ENCODE results near the gene GSTA2. TPM values are rescaled to one million over a fixed set of nuclear protein-coding genes. Genes with fewer than 3 reads are reported as not detected.

Gene GSTA2
- total and polyA plus RNA-seq, 2 of the 13 experiments (the other 11 are each of a cell fraction or from before 2014, with no cell fraction given): 0.75 to 13.7 TPM

DNA sequence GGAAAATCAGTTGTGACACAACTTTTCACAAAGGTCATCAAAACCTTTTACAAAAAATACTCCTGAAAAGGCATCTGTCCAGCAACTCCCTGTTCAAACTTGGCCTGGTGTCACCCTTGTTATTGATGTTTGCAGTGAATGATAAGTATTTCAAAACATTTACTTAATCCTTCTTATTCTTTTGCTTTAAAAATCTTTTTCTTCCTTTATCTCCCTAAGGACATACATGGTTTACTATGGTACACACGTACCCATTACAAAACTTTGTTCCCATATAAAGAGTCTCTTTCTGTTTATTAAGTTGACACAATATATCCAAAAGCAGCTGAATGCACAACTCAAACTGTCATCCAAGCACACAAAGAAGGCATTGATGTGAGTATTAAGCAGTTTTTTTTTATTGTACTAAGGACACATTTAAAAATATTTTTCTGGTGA lies 17.5 kb downstream of the GSTA2 start (continued):
- TF ChIP-seq ZNF101 (CRISPR knock-in tag; IDR thresholded peaks at IDR 0.05; ENCODE audit: borderline replicate concordance, low read depth) (no peak), ZNF253 (CRISPR knock-in tag; IDR thresholded peaks at IDR 0.05; ENCODE audit: borderline replicate concordance) (no peak), ZNF17 (CRISPR knock-in tag; IDR thresholded peaks at IDR 0.05) (no peak), SYNCRIP (IDR thresholded peaks at IDR 0.05; ENCODE audit: insufficient read depth, low read depth, low read length) (no peak), ZNF724P (CRISPR knock-in tag; IDR thresholded peaks at IDR 0.05; ENCODE audit: borderline replicate concordance) (no peak), NCOA2 (CRISPR knock-in tag; IDR thresholded peaks at IDR 0.05) (peak; percentile 89), AGO1 (IDR thresholded peaks at IDR 0.05; ENCODE audit: low read depth, low read length, poor library complexity, severe bottlenecking) (no peak), ZNF773 (CRISPR knock-in tag; IDR thresholded peaks at IDR 0.05; ENCODE audit: borderline replicate concordance) (no peak), ZNF230 (CRISPR knock-in tag; IDR thresholded peaks at IDR 0.05) (no peak), SMAD3 (CRISPR knock-in tag; IDR thresholded peaks at IDR 0.05) (no peak), ZNF780A (CRISPR knock-in tag; IDR thresholded peaks at IDR 0.05) (no peak), EED (CRISPR knock-in tag; IDR thresholded peaks at IDR 0.05) (no peak), ZNF788 (CRISPR knock-in tag; IDR thresholded peaks at IDR 0.05; ENCODE audit: borderline replicate concordance) (no peak), BCL6 (CRISPR knock-in tag; IDR thresholded peaks at IDR 0.05) (peak; percentile 87), CHD4 (IDR thresholded peaks at IDR 0.05; ENCODE audit: borderline replicate concordance, low read length) (peak; percentile 56; the same call in 1 of the 2 replicates), SNAI1 (CRISPR knock-in tag; IDR thresholded peaks at IDR 0.05; ENCODE audit: borderline replicate concordance) (no peak)
- TF ChIP-seq, protein P1, sequence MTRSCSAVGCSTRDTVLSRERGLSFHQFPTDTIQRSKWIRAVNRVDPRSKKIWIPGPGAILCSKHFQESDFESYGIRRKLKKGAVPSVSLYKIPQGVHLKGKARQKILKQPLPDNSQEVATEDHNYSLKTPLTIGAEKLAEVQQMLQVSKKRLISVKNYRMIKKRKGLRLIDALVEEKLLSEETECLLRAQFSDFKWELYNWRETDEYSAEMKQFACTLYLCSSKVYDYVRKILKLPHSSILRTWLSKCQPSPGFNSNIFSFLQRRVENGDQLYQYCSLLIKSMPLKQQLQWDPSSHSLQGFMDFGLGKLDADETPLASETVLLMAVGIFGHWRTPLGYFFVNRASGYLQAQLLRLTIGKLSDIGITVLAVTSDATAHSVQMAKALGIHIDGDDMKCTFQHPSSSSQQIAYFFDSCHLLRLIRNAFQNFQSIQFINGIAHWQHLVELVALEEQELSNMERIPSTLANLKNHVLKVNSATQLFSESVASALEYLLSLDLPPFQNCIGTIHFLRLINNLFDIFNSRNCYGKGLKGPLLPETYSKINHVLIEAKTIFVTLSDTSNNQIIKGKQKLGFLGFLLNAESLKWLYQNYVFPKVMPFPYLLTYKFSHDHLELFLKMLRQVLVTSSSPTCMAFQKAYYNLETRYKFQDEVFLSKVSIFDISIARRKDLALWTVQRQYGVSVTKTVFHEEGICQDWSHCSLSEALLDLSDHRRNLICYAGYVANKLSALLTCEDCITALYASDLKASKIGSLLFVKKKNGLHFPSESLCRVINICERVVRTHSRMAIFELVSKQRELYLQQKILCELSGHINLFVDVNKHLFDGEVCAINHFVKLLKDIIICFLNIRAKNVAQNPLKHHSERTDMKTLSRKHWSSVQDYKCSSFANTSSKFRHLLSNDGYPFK (CRISPR knock-in tag; IDR thresholded peaks at IDR 0.05; ENCODE audit: borderline replicate concordance): no peak
- TF ChIP-seq, protein P2, sequence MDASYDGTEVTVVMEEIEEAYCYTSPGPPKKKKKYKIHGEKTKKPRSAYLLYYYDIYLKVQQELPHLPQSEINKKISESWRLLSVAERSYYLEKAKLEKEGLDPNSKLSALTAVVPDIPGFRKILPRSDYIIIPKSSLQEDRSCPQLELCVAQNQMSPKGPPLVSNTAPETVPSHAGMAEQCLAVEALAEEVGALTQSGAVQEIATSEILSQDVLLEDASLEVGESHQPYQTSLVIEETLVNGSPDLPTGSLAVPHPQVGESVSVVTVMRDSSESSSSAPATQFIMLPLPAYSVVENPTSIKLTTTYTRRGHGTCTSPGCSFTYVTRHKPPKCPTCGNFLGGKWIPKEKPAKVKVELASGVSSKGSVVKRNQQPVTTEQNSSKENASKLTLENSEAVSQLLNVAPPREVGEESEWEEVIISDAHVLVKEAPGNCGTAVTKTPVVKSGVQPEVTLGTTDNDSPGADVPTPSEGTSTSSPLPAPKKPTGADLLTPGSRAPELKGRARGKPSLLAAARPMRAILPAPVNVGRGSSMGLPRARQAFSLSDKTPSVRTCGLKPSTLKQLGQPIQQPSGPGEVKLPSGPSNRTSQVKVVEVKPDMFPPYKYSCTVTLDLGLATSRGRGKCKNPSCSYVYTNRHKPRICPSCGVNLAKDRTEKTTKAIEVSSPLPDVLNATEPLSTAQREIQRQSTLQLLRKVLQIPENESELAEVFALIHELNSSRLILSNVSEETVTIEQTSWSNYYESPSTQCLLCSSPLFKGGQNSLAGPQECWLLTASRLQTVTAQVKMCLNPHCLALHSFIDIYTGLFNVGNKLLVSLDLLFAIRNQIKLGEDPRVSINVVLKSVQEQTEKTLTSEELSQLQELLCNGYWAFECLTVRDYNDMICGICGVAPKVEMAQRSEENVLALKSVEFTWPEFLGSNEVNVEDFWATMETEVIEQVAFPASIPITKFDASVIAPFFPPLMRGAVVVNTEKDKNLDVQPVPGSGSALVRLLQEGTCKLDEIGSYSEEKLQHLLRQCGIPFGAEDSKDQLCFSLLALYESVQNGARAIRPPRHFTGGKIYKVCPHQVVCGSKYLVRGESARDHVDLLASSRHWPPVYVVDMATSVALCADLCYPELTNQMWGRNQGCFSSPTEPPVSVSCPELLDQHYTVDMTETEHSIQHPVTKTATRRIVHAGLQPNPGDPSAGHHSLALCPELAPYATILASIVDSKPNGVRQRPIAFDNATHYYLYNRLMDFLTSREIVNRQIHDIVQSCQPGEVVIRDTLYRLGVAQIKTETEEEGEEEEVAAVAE (CRISPR knock-in tag; IDR thresholded peaks at IDR 0.05; ENCODE audit: borderline replicate concordance): no peak
- TF ChIP-seq, protein P3, sequence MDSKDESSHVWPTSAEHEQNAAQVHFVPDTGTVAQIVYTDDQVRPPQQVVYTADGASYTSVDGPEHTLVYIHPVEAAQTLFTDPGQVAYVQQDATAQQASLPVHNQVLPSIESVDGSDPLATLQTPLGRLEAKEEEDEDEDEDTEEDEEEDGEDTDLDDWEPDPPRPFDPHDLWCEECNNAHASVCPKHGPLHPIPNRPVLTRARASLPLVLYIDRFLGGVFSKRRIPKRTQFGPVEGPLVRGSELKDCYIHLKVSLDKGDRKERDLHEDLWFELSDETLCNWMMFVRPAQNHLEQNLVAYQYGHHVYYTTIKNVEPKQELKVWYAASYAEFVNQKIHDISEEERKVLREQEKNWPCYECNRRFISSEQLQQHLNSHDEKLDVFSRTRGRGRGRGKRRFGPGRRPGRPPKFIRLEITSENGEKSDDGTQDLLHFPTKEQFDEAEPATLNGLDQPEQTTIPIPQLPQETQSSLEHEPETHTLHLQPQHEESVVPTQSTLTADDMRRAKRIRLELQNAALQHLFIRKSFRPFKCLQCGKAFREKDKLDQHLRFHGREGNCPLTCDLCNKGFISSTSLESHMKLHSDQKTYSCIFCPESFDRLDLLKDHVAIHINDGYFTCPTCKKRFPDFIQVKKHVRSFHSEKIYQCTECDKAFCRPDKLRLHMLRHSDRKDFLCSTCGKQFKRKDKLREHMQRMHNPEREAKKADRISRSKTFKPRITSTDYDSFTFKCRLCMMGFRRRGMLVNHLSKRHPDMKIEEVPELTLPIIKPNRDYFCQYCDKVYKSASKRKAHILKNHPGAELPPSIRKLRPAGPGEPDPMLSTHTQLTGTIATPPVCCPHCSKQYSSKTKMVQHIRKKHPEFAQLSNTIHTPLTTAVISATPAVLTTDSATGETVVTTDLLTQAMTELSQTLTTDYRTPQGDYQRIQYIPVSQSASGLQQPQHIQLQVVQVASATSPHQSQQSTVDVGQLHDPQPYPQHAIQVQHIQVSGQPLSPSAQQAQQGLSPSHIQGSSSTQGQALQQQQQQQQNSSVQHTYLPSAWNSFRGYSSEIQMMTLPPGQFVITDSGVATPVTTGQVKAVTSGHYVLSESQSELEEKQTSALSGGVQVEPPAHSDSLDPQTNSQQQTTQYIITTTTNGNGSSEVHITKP (CRISPR knock-in tag; IDR thresholded peaks at IDR 0.05; ENCODE audit: low read depth): no peak
